GM23338 (cell line): ENCODE measurements around the gene TLE1. TPM values are rescaled to one million over a fixed set of nuclear protein-coding genes. Genes with fewer than 3 reads are reported as not detected.

Experiments
- ATAC-seq: fragments of 200-7000 bp; cut with Tn5 transposase; 3 replicates; pipeline ENCODE4 v1.9.1; 2020
- DNase-seq: peaks from one replicate; pipeline ENCODE4 v3.0.0-alpha.2; 2015; ENCODE audit warnings: low spot score
- H2AFZ ChIP-seq: fragments of 200-600 bp; sonication (generic); 2 replicates; pipeline ENCODE4 v1.8.0; 2016; ENCODE audit warnings: antibody characterized with exemption, mild to moderate bottlenecking, moderate library complexity
- H3F3A ChIP-seq: fragments of 200-600 bp; sonication (generic); replicated peaks from 2 replicates; pipeline ENCODE4 v1.8.0; 2017; ENCODE audit warnings: antibody characterized with exemption, mixed run types, low read depth
- H3K27ac ChIP-seq: fragments of 200-600 bp; sonication (generic); 2 replicates; pipeline ENCODE4 v1.6.1; 2016; ENCODE audit warnings: low read depth
- H3K27me3 ChIP-seq: fragments of 200-600 bp; sonication (generic); 2 replicates; pipeline ENCODE4 v1.8.0; 2016; ENCODE audit warnings: mild to moderate bottlenecking, mixed run types, moderate library complexity; ENCODE audit not compliant: insufficient read depth
- H3K36me3 ChIP-seq: fragments of 200-600 bp; sonication (generic); 2 replicates; pipeline ENCODE4 v1.8.0; 2016; ENCODE audit warnings: mild to moderate bottlenecking; ENCODE audit not compliant: insufficient read depth
- H3K4me1 ChIP-seq: fragments of 200-600 bp; sonication (generic); 2 replicates; pipeline ENCODE4 v1.8.0; 2016; ENCODE audit warnings: mild to moderate bottlenecking, moderate library complexity; ENCODE audit not compliant: insufficient read depth
- H3K4me2 ChIP-seq: fragments of 200-600 bp; sonication (generic); 2 replicates; pipeline ENCODE4 v1.7.1; 2017; ENCODE audit warnings: mixed run types
- H3K4me3 ChIP-seq: fragments of 200-600 bp; sonication (generic); 2 replicates; pipeline ENCODE4 v1.6.1; 2016; ENCODE audit warnings: mixed run types
- H3K79me2 ChIP-seq: fragments of 200-600 bp; sonication (generic); replicated peaks from 2 replicates; pipeline ENCODE4 v1.8.0; 2017; ENCODE audit warnings: mild to moderate bottlenecking; ENCODE audit not compliant: insufficient read depth
- H3K9me2 ChIP-seq: fragments of 200-600 bp; sonication (generic); 2 replicates; pipeline ENCODE4 v1.8.0; 2017; ENCODE audit not compliant: insufficient read depth
- H4K20me1 ChIP-seq: fragments of 200-600 bp; sonication (generic); replicated peaks from 2 replicates; pipeline ENCODE4 v1.8.0; 2017; ENCODE audit warnings: mild to moderate bottlenecking; ENCODE audit not compliant: insufficient read depth
- H3K27ac Mint-ChIP-seq: 2 replicates; pipeline ENCODE4 v1.8.0; 2020; ENCODE audit warnings: inconsistent platforms, mild to moderate bottlenecking, moderate library complexity, mixed read lengths
- H3K27me3 Mint-ChIP-seq: 3 replicates; pipeline ENCODE4 v1.8.0; 2022; ENCODE audit warnings: low read depth, mild to moderate bottlenecking, moderate library complexity, mixed read lengths, inconsistent platforms; ENCODE audit not compliant: insufficient read depth, poor library complexity
- H3K36me3 Mint-ChIP-seq: 3 replicates; pipeline ENCODE4 v1.8.0; 2021; ENCODE audit warnings: low read depth, mild to moderate bottlenecking, inconsistent platforms, moderate library complexity, mixed read lengths
- H3K4me1 Mint-ChIP-seq: 3 replicates; pipeline ENCODE4 v1.8.0; 2020; ENCODE audit warnings: mild to moderate bottlenecking, inconsistent platforms, mixed read lengths
- H3K4me3 Mint-ChIP-seq: 3 replicates; pipeline ENCODE4 v1.8.0; 2021; ENCODE audit warnings: moderate library complexity, mild to moderate bottlenecking, inconsistent platforms, mixed read lengths
- H3K9me3 Mint-ChIP-seq: 3 replicates; pipeline ENCODE4 v1.8.0; 2020; ENCODE audit warnings: moderate library complexity, mild to moderate bottlenecking, inconsistent platforms, mixed read lengths
- CREB1 ChIP-seq: fragments of 250-450 bp; sonication (Bioruptor Pico); IDR thresholded peaks from 2 replicates; pipeline ENCODE4 v1.5.0; 2020; ENCODE audit warnings: low read depth, mild to moderate bottlenecking, moderate library complexity
- CTCF ChIP-seq, 2 experiments: fragments of 200-600 bp in 1 of 2; sonication (generic) in 1 of 2; conservative IDR thresholded peaks; 2 replicates each; pipeline versions ENCODE4 v1.5.1 to v1.6.1; 2016 to 2017; ENCODE audit warnings: antibody characterized with exemption in 2 of 2, low read depth in 2 of 2, mild to moderate bottlenecking in 2 of 2, moderate library complexity in 1 of 2
- ETS1 ChIP-seq: IDR thresholded peaks from 2 replicates; pipeline ENCODE4 v1.6.1; 2016; ENCODE audit warnings: antibody characterized with exemption
- EZH2 ChIP-seq: fragments of 200-600 bp; sonication (generic); IDR thresholded peaks from one replicate; pipeline ENCODE4 v1.8.0; 2017; ENCODE audit warnings: antibody characterized with exemption, mild to moderate bottlenecking, low read depth; ENCODE audit not compliant: unreplicated experiment
- EZH2phosphoT487 ChIP-seq: fragments of 200-600 bp; sonication (generic); IDR thresholded peaks from one replicate; pipeline ENCODE4 v1.8.1; 2018; ENCODE audit warnings: antibody characterized with exemption; ENCODE audit not compliant: unreplicated experiment
- NANOG ChIP-seq: IDR thresholded peaks from 2 replicates; pipeline ENCODE4 v1.6.1; 2016; ENCODE audit warnings: antibody characterized with exemption, borderline replicate concordance
- POLR2AphosphoS5 ChIP-seq: IDR thresholded peaks from 2 replicates; pipeline ENCODE4 v1.6.1; 2016; ENCODE audit warnings: antibody characterized with exemption, low read depth
- REST ChIP-seq: IDR thresholded peaks from one replicate; pipeline ENCODE4 v1.6.1; 2018; ENCODE audit warnings: antibody characterized with exemption; ENCODE audit not compliant: unreplicated experiment
- STAT1 ChIP-seq: IDR thresholded peaks from one replicate; pipeline ENCODE4 v1.6.1; 2016; ENCODE audit warnings: antibody characterized with exemption; ENCODE audit not compliant: unreplicated experiment
- ZNF114 ChIP-seq: fragments of 250-450 bp; sonication (Bioruptor Pico); IDR thresholded peaks from 2 replicates; pipeline ENCODE4 v1.5.0; 2020; ENCODE audit warnings: mild to moderate bottlenecking, moderate library complexity
- ZNF331 ChIP-seq: fragments of 250-450 bp; sonication (Bioruptor Pico); IDR thresholded peaks from 2 replicates; pipeline ENCODE4 v1.5.0; 2020; ENCODE audit warnings: low read depth, mild to moderate bottlenecking, moderate library complexity
- polyA plus RNA-seq: library from polyadenylated mRNA; unstranded; fragments of >200 nt; fragmentation: Nextera tagmentation; extraction: Ambion mirVana; gene quantifications from 2 replicates; pipeline ENCODE4 v1.2.1, GENCODE V29; 2016
- total RNA-seq: library from RNA; depleted of rRNA; stranded (reverse); fragments of >200 nt; shearing (Covaris generic); gene quantifications from 2 replicates; pipeline ENCODE4 v1.2.3, GENCODE V29; 2014
- TF ChIP-seq, protein P1 (sequence below): fragments of 250-450 bp; sonication (Bioruptor Pico); IDR thresholded peaks from 2 replicates; pipeline ENCODE4 v1.5.0; 2020; ENCODE audit warnings: mild to moderate bottlenecking, moderate library complexity

Gene TLE1
- total and polyA plus RNA-seq, 2 experiments from 2014 or later, result 58.1 to 132 TPM

DNA sequence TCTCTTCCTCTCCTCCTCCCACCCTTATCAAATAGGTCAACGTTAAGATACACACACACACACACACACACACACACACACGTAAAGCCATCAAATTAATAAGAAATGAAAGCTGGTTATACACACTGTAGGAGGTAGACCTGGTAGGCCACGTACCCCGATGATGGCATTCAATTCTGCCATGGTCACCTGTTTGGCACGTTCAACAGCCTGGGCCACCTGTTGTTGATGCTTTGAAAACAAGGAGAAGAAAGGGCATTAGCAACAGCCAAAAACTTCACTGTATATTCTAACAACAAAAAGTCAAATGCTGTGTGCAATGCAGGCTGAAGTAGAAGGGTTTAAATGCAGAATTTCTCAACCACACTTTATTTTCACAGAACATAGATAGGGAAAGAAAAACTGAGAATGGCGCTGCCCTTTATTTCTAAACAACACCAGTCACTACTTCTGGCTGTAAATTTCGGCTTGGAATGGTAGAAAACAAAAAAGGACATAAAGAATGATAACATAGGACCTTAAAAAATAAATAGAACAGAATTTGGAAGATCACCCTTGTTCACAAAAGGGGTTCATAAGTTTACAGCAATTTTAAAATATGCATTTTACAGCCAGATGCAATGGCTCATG is 37.2 kb downstream of the TLE1 start:
- Histone ChIP-seq H3K9me2 (no peaks in the 10 kb centered on the region), H3K4me2 (no peak overlapping the region), H2AFZ (no peak overlapping the region), H3K27me3 (no peaks in the 10 kb centered on the region), H3K4me1 (peaks cover 91% of the 10 kb centered on the region), H3K79me2 (peaks cover 100% of the 10 kb centered on the region), H4K20me1 (peaks cover 76% of the 10 kb centered on the region), H3K4me3 (no peak overlapping the region), H3F3A (0 out of 2 replicates have a peak, but pooled peaks cover 14% of the 10 kb centered on the region), H3K36me3 (peaks cover 14% of the 10 kb centered on the region; the same call in 1 of the 2 replicates), H3K27ac (peak overlapping the region; percentile 60)
- Mint-ChIP-seq H3K27ac (peak overlapping the region; percentile 71), H3K9me3 (no peaks in the 10 kb centered on the region), H3K4me3 (no peak overlapping the region), H3K36me3 (peaks cover 52% of the 10 kb centered on the region), H3K4me1 (peaks cover 85% of the 10 kb centered on the region), H3K27me3 (peaks cover 5% of the 10 kb centered on the region)
- no peak for ATAC-seq
- DNase-seq, result no peak
- TF ChIP-seq, protein P1, sequence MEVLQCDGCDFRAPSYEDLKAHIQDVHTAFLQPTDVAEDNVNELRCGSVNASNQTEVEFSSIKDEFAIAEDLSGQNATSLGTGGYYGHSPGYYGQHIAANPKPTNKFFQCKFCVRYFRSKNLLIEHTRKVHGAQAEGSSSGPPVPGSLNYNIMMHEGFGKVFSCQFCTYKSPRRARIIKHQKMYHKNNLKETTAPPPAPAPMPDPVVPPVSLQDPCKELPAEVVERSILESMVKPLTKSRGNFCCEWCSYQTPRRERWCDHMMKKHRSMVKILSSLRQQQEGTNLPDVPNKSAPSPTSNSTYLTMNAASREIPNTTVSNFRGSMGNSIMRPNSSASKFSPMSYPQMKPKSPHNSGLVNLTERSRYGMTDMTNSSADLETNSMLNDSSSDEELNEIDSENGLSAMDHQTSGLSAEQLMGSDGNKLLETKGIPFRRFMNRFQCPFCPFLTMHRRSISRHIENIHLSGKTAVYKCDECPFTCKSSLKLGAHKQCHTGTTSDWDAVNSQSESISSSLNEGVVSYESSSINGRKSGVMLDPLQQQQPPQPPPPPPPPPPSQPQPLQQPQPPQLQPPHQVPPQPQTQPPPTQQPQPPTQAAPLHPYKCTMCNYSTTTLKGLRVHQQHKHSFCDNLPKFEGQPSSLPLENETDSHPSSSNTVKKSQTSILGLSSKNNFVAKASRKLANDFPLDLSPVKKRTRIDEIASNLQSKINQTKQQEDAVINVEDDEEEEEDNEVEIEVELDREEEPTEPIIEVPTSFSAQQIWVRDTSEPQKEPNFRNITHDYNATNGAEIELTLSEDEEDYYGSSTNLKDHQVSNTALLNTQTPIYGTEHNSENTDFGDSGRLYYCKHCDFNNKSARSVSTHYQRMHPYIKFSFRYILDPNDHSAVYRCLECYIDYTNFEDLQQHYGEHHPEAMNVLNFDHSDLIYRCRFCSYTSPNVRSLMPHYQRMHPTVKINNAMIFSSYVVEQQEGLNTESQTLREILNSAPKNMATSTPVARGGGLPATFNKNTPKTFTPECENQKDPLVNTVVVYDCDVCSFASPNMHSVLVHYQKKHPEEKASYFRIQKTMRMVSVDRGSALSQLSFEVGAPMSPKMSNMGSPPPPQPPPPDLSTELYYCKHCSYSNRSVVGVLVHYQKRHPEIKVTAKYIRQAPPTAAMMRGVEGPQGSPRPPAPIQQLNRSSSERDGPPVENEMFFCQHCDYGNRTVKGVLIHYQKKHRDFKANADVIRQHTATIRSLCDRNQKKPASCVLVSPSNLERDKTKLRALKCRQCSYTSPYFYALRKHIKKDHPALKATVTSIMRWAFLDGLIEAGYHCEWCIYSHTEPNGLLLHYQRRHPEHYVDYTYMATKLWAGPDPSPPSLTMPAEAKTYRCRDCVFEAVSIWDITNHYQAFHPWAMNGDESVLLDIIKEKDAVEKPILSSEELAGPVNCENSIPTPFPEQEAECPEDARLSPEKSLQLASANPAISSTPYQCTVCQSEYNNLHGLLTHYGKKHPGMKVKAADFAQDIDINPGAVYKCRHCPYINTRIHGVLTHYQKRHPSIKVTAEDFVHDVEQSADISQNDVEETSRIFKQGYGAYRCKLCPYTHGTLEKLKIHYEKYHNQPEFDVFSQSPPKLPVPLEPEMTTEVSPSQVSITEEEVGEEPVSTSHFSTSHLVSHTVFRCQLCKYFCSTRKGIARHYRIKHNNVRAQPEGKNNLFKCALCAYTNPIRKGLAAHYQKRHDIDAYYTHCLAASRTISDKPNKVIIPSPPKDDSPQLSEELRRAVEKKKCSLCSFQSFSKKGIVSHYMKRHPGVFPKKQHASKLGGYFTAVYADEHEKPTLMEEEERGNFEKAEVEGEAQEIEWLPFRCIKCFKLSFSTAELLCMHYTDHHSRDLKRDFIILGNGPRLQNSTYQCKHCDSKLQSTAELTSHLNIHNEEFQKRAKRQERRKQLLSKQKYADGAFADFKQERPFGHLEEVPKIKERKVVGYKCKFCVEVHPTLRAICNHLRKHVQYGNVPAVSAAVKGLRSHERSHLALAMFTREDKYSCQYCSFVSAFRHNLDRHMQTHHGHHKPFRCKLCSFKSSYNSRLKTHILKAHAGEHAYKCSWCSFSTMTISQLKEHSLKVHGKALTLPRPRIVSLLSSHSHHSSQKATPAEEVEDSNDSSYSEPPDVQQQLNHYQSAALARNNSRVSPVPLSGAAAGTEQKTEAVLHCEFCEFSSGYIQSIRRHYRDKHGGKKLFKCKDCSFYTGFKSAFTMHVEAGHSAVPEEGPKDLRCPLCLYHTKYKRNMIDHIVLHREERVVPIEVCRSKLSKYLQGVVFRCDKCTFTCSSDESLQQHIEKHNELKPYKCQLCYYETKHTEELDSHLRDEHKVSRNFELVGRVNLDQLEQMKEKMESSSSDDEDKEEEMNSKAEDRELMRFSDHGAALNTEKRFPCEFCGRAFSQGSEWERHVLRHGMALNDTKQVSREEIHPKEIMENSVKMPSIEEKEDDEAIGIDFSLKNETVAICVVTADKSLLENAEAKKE (CRISPR knock-in tag), result no peak
- no peak for TF ChIP-seq CTCF (conservative IDR thresholded peaks at IDR 0.05; ENCODE audit: low read depth in 2 of 2)
- TF ChIP-seq POLR2AphosphoS5, result no peak
- TF ChIP-seq EZH2, result no peak
- no peak for TF ChIP-seq ZNF331 (CRISPR knock-in tag)
- TF ChIP-seq STAT1, result no peak
- TF ChIP-seq EZH2phosphoT487, result no peak
- TF ChIP-seq NANOG, result no peak
- TF ChIP-seq CREB1, result no peak
- no peak for TF ChIP-seq ZNF114
- TF ChIP-seq REST, result no peak
- no peak for TF ChIP-seq ETS1
